Glutamatergic neuron (in vitro differentiated cells): Measurements from ENCODE around the gene CYBB. TPM values are rescaled to one million over a fixed set of nuclear protein-coding genes. Genes with fewer than 3 reads are reported as not detected.

ENCODE experiments used
- DNase-seq: peaks from one replicate; pipeline ENCODE4 v3.0.0; 2022
- H3K27ac Mint-ChIP-seq: one replicate; pipeline ENCODE4 v1.8.0; 2020; ENCODE audit warnings: mild to moderate bottlenecking, mixed read lengths, inconsistent platforms; ENCODE audit not compliant: unreplicated experiment
- H3K27me3 Mint-ChIP-seq: one replicate; pipeline ENCODE4 v1.8.0; 2020; ENCODE audit warnings: mild to moderate bottlenecking, moderate library complexity, mixed read lengths, inconsistent platforms; ENCODE audit not compliant: unreplicated experiment
- H3K36me3 Mint-ChIP-seq: one replicate; pipeline ENCODE4 v1.8.0; 2020; ENCODE audit warnings: mild to moderate bottlenecking, mixed read lengths, inconsistent platforms; ENCODE audit not compliant: unreplicated experiment
- H3K4me1 Mint-ChIP-seq: one replicate; pipeline ENCODE4 v1.8.0; 2020; ENCODE audit warnings: mild to moderate bottlenecking, low read depth, mixed read lengths, inconsistent platforms; ENCODE audit not compliant: unreplicated experiment
- H3K4me3 Mint-ChIP-seq: one replicate; pipeline ENCODE4 v1.8.0; 2020; ENCODE audit warnings: mild to moderate bottlenecking, mixed read lengths, inconsistent platforms; ENCODE audit not compliant: unreplicated experiment
- H3K9me3 Mint-ChIP-seq: one replicate; pipeline ENCODE4 v1.8.0; 2020; ENCODE audit warnings: mild to moderate bottlenecking, moderate library complexity, mixed read lengths, inconsistent platforms; ENCODE audit not compliant: unreplicated experiment
- total RNA-seq: library from RNA; stranded (reverse); fragmentation: NEBNext Ultra II Directional; extraction: Animal tissue kit (Norgen Biotek cat#: 25700); gene quantifications from one replicate; pipeline ENCODE4 v1.2.1, GENCODE V29; 2021; ENCODE audit not compliant: unreplicated experiment
- TF ChIP-seq, protein P1 (sequence below): fragments of 200-600 bp; sonication (generic); IDR thresholded peaks from one replicate; pipeline ENCODE4 v1.5.0; 2021; ENCODE audit not compliant: partially characterized antibody, unreplicated experiment

Gene CYBB
- total RNA-seq, 1 donor from 2014 or later = 0.61 TPM

DNA sequence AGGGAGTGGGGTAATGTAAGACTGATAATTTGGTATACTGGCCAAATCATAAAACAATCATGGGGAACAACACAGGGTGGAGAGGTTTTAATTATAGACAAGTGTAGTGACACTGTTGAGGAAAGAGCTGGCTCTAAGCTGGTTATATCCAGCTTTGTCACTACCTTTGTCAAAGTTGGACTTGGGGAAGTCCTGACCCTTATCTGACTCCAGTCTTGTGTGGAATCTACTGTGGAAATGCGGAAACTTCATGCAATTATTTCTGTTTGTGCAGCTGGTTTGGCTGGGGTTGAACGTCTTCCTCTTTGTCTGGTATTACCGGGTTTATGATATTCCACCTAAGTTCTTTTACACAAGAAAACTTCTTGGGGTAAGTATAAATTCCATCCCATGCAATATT, 2.0 kb downstream of the CYBB start:
- H3K36me3 Mint-ChIP-seq = no peaks in the 10 kb centered on the region
- no peak for DNase-seq
- no peaks in the 10 kb centered on the region for H3K27me3 Mint-ChIP-seq
- H3K4me1 Mint-ChIP-seq = no peaks in the 10 kb centered on the region
- H3K27ac Mint-ChIP-seq = no peak overlapping the region
- no peak overlapping the region for H3K4me3 Mint-ChIP-seq
- TF ChIP-seq, protein P1, sequence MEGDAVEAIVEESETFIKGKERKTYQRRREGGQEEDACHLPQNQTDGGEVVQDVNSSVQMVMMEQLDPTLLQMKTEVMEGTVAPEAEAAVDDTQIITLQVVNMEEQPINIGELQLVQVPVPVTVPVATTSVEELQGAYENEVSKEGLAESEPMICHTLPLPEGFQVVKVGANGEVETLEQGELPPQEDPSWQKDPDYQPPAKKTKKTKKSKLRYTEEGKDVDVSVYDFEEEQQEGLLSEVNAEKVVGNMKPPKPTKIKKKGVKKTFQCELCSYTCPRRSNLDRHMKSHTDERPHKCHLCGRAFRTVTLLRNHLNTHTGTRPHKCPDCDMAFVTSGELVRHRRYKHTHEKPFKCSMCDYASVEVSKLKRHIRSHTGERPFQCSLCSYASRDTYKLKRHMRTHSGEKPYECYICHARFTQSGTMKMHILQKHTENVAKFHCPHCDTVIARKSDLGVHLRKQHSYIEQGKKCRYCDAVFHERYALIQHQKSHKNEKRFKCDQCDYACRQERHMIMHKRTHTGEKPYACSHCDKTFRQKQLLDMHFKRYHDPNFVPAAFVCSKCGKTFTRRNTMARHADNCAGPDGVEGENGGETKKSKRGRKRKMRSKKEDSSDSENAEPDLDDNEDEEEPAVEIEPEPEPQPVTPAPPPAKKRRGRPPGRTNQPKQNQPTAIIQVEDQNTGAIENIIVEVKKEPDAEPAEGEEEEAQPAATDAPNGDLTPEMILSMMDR = no peak
- no peaks in the 10 kb centered on the region for H3K9me3 Mint-ChIP-seq

DNA sequence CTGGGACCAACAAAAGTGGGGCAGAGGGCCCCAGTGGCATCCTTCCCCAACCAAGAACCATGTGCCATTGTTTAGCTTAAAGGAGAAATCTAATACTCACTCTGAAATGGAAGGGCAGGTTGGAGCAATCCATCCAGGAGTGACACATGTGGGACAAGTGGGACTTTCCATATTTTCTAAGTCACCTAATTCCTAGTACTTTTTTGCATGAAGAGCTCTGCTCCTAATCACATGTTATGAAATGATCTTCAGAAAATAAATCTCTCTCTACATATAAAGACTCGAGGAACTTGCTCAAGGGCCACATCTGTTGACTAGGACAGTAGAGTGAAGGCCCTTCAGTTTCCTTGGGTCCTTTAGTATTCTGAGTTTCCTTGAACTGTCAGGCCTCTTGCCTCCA, 2.5 kb downstream of the CYBB start:
- Mint-ChIP-seq H3K9me3 (no peaks in the 10 kb centered on the region), H3K36me3 (no peaks in the 10 kb centered on the region), H3K4me1 (no peaks in the 10 kb centered on the region), H3K27ac (no peak overlapping the region), H3K4me3 (no peak overlapping the region), H3K27me3 (no peaks in the 10 kb centered on the region)
- no peak for DNase-seq
- TF ChIP-seq, protein P1 = no peak

DNA sequence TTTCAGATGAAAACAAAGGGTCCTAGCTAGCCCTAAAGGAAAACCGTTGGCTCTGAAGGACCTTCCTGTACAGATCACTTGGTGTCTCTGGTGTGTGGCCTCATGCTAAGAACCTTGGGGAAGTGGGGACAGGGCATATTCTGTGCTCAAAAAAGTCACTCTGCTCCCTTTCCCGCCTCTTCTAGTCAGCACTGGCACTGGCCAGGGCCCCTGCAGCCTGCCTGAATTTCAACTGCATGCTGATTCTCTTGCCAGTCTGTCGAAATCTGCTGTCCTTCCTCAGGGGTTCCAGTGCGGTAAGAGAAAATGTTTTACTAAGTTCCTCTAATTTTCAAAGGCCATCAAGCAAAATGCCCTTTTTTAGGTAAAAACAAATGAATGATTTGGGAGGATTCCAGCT, 3.4 kb downstream of the CYBB start:
- Mint-ChIP-seq H3K4me1 (no peaks in the 10 kb centered on the region), H3K27ac (no peak overlapping the region), H3K4me3 (no peak overlapping the region), H3K27me3 (no peaks in the 10 kb centered on the region), H3K36me3 (no peaks in the 10 kb centered on the region), H3K9me3 (no peaks in the 10 kb centered on the region)
- DNase-seq = no peak
- TF ChIP-seq, protein P1 = no peak

DNA sequence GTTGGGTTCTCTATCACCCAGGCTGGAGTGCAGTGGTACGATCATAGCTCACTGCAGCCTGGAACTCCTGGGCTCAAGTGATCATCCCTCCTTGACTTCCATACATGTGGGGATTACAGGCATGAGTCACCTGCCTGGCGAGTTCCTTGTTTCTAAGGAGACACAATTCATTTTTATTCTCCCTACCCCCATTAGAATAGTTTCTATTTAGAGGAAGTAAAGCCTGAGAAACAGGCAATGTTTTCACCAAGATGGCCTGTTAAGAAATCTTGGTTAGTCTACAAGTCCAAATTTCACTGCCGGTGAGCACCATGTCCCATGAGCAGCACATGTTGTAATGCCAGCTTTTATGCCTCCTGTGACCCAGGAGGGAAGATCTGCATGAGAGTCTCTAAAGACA, 5.7 kb downstream of the CYBB start:
- no peak overlapping the region for H3K27ac Mint-ChIP-seq
- TF ChIP-seq, protein P1 = no peak
- no peaks in the 10 kb centered on the region for H3K4me1 Mint-ChIP-seq
- no peak overlapping the region for H3K4me3 Mint-ChIP-seq
- DNase-seq = no peak
- no peaks in the 10 kb centered on the region for H3K36me3 Mint-ChIP-seq
- H3K9me3 Mint-ChIP-seq = no peaks in the 10 kb centered on the region
- no peaks in the 10 kb centered on the region for H3K27me3 Mint-ChIP-seq

DNA sequence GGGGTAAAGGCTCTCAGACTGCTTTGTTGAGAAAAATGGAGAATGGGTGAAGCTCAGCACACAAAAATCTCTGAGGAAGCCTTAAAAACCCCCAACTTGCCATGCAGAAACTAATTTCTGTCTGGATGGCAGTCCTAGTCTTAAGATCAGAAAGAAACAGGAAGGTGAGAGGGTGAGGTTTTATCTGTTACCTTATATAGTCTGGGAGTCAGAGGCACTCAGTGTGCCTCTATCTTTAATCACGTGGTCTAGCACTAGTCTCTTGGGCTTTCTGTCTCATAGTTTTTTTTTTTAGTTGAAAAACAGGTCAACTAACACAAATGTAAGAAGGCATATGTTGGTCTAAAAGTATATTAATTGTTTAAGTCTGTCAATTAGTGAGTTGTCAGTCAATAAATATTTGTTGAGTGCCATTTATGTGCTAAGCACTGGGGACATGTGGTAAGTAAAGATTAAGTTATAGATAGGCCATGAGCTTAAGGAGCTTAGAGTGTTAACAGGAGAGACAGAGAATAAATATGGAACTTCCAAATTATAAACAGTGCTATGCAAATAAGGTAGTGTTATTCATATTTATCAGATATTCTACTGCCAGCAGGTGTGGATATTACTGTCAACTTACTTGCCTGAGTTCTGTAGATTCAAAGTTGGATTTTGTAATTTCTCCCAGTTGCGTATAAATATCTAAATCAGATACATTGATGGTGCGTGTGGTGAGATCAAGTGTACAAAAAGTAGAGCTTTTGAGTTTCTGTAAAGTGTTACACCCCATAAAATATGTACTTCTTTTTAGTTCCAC, 7.0 kb downstream of the CYBB start:
- Mint-ChIP-seq H3K27ac (no peak overlapping the region), H3K4me3 (no peak overlapping the region), H3K36me3 (no peaks in the 10 kb centered on the region), H3K9me3 (no peaks in the 10 kb centered on the region), H3K4me1 (no peaks in the 10 kb centered on the region), H3K27me3 (no peaks in the 10 kb centered on the region)
- no peak for DNase-seq
- TF ChIP-seq, protein P1 = no peak
